Thymus (tissue), 11 donors: ENCODE measurements around the gene OPTN. TPM values are rescaled to one million over a fixed set of nuclear protein-coding genes. Genes with fewer than 3 reads are reported as not detected.

Experiments used
- DNase-seq, 9 donors: peaks; one replicate each; pipeline ENCODE4 v3.0.0-alpha.2; 2013; ENCODE audit warnings: low spot score in 9 of 9, low read depth in 6 of 9, missing footprints in 1 of 9
- H3K27ac ChIP-seq, 2 donors: one replicate each; pipeline ENCODE4 v1.5.1; 2013; ENCODE audit warnings: control low read depth in 1 of 2, low read depth in 1 of 2, low read length in 1 of 2, mild to moderate bottlenecking in 1 of 2, moderate library complexity in 1 of 2
- H3K27me3 ChIP-seq, 2 donors: one replicate each; pipeline ENCODE4 v1.5.1; 2013; ENCODE audit warnings: low read length in 1 of 2; ENCODE audit not compliant: control insufficient read depth in 2 of 2, insufficient read depth in 1 of 2
- H3K36me3 ChIP-seq, 2 donors: one replicate each; pipeline ENCODE4 v1.5.1; 2013; ENCODE audit warnings: low read length in 1 of 2, mild to moderate bottlenecking in 1 of 2, moderate library complexity in 1 of 2; ENCODE audit not compliant: control insufficient read depth in 2 of 2, insufficient read depth in 2 of 2
- H3K4me1 ChIP-seq, 2 donors: one replicate each; pipeline ENCODE4 v1.5.1; 2013; ENCODE audit warnings: low read length in 2 of 2; ENCODE audit not compliant: control insufficient read depth in 2 of 2, insufficient read depth in 2 of 2
- H3K4me3 ChIP-seq, 2 donors: one replicate each; pipeline ENCODE4 v1.5.1; 2013; ENCODE audit warnings: low read length in 2 of 2, control low read depth in 1 of 2, mild to moderate bottlenecking in 1 of 2
- H3K9me3 ChIP-seq, 2 donors: one replicate each; pipeline ENCODE4 v1.5.1; 2013; ENCODE audit warnings: low read length in 1 of 2, mild to moderate bottlenecking in 1 of 2; ENCODE audit not compliant: control insufficient read depth in 2 of 2, insufficient read depth in 1 of 2
- WGBS: extraction: QIAGEN DNeasy Blood & Tissue Kit; methylation state at CpG from one replicate; pipeline ENCODE4 v1.1.7; 2013; 5-methylcytosine and 5-hydroxymethylcytosine counted together
- polyA plus RNA-seq: library from polyadenylated mRNA; stranded (reverse); fragments of 200-250 nt; gene quantifications from one replicate; pipeline ENCODE4 v1.2.3, GENCODE V29; 2013
- total RNA-seq: library from RNA; stranded (reverse); fragments of 120-200 nt; gene quantifications from one replicate; pipeline ENCODE4 v1.2.4, GENCODE V29; 2013
- donor health status: healthy.

Gene OPTN
- total and polyA plus RNA-seq, 2 donors = 23.6 to 50.8 TPM

- Histone ChIP-seq H3K27ac (no peak overlapping the region), H3K4me3 (no peak overlapping the region), H3K27me3 (no peaks in the 10 kb centered on the region), H3K4me1 (no peaks in the 10 kb centered on the region), H3K36me3 (peaks cover 49 to 51% of the 10 kb centered on the region in 2 donors), H3K9me3 (no peaks in the 10 kb centered on the region)
- DNase-seq = no peak
- WGBS = 92% methylated on average over 5 of the region's 5 CpGs
Measured at GRCh38 chr10:13183625-13184024, 83.7 kb downstream of the OPTN start.

- Histone ChIP-seq H3K9me3 (no peaks in the 10 kb centered on the region), H3K27ac (no peak overlapping the region), H3K4me1 (no peaks in the 10 kb centered on the region), H3K36me3 (peaks cover 52% of the 10 kb centered on the region in 2 donors), H3K4me3 (no peak overlapping the region), H3K27me3 (no peaks in the 10 kb centered on the region)
- 98% methylated on average over 2 of the region's 2 CpGs for WGBS
- DNase-seq = no peak
Measured at GRCh38 chr10:13184276-13184675, 84.3 kb downstream of the OPTN start.

- 96% methylated on average over 5 of the region's 5 CpGs for WGBS
- peaks cover 55 to 56% of the 10 kb centered on the region in 2 donors for H3K36me3 ChIP-seq
- no peaks in the 10 kb centered on the region for H3K27me3 ChIP-seq
- H3K4me1 ChIP-seq = no peaks in the 10 kb centered on the region
- H3K4me3 ChIP-seq = no peak overlapping the region
- H3K9me3 ChIP-seq = no peaks in the 10 kb centered on the region
- H3K27ac ChIP-seq = no peak overlapping the region
- no peak for DNase-seq
Measured at GRCh38 chr10:13184730-13185514, 85.0 kb downstream of the OPTN start.

GRCh38 chr10:13187135-13187534, 87.2 kb downstream of the OPTN start:
- no peak overlapping the region for H3K4me3 ChIP-seq
- DNase-seq = no peak
- WGBS = 98% methylated on average over 3 of the region's 3 CpGs

More at GRCh38 chr10:13187135-13187534, 87.2 kb downstream of the OPTN start:
- H3K27ac ChIP-seq = no peak overlapping the region
- H3K27me3 ChIP-seq = no peaks in the 10 kb centered on the region
- no peaks in the 10 kb centered on the region for H3K4me1 ChIP-seq
- H3K36me3 ChIP-seq = peaks cover 47 to 50% of the 10 kb centered on the region in 2 donors
- H3K9me3 ChIP-seq = no peaks in the 10 kb centered on the region

Other genes starting within 250 kb of the OPTN start
- gene CCDC3, start 98.5 kb upstream of the OPTN start, total RNA-seq = 17.3 TPM
- 52.4 TPM for gene CCDC3, start 98.5 kb upstream of the OPTN start, polyA plus RNA-seq
- 15.7 TPM for gene MCM10, start 61.4 kb downstream of the OPTN start, total RNA-seq
- 0.27 TPM for gene MCM10, start 61.4 kb downstream of the OPTN start, polyA plus RNA-seq
- 0.52 TPM for gene UCMA, start 134.2 kb downstream of the OPTN start, total RNA-seq
- 0.23 TPM for gene UCMA, start 134.2 kb downstream of the OPTN start, polyA plus RNA-seq
- gene PHYH, start 199.9 kb downstream of the OPTN start, total RNA-seq = 7.7 TPM
- 18.1 TPM for gene PHYH, start 199.9 kb downstream of the OPTN start, polyA plus RNA-seq
- gene SEPHS1, start 248.1 kb downstream of the OPTN start, total RNA-seq = 51.1 TPM
- 33.2 TPM for gene SEPHS1, start 248.1 kb downstream of the OPTN start, polyA plus RNA-seq